H1 (cell line): ENCODE measurements around the gene ATP6V1G3. TPM values are rescaled to one million over a fixed set of nuclear protein-coding genes. Genes with fewer than 3 reads are reported as not detected.

Source experiments
- CTBP2 ChIP-seq: IDR thresholded peaks from 2 replicates; pipeline ENCODE4 v1.7.0; 2011; ENCODE audit warnings: borderline replicate concordance, mild to moderate bottlenecking, moderate library complexity, mixed read lengths, low read length; ENCODE audit not compliant: insufficient read depth, insufficient read length
- polyA plus RNA-seq, 7 experiments: library from polyadenylated mRNA; depleted of rRNA in 3 of 7; stranded (reverse) in 5 of 7; unstranded in 2 of 7; fragments of >200 nt in 5 of 7; fragments of 200-250 nt in 2 of 7; gene quantifications; 1 replicate in 5 of 7; 2 replicates in 1 of 7; 4 replicates in 1 of 7; pipeline versions ENCODE4 v1.2.1 to v1.2.3, GENCODE V29; 2011 to 2013; ENCODE audit warnings: missing spikeins in 2 of 7, mixed read lengths in 2 of 7
- total RNA-seq: library from RNA; stranded (reverse); fragmentation: NEBNext Ultra II Directional; extraction: Animal tissue kit (Norgen Biotek cat#: 25700); gene quantifications from 2 replicates; pipeline ENCODE4 v1.2.1, GENCODE V29; 2021

Gene ATP6V1G3
- total and polyA plus RNA-seq, 2 of the 8 experiments (the other 6 are each of a cell fraction or from before 2014, with no cell fraction given) = not detected

DNA sequence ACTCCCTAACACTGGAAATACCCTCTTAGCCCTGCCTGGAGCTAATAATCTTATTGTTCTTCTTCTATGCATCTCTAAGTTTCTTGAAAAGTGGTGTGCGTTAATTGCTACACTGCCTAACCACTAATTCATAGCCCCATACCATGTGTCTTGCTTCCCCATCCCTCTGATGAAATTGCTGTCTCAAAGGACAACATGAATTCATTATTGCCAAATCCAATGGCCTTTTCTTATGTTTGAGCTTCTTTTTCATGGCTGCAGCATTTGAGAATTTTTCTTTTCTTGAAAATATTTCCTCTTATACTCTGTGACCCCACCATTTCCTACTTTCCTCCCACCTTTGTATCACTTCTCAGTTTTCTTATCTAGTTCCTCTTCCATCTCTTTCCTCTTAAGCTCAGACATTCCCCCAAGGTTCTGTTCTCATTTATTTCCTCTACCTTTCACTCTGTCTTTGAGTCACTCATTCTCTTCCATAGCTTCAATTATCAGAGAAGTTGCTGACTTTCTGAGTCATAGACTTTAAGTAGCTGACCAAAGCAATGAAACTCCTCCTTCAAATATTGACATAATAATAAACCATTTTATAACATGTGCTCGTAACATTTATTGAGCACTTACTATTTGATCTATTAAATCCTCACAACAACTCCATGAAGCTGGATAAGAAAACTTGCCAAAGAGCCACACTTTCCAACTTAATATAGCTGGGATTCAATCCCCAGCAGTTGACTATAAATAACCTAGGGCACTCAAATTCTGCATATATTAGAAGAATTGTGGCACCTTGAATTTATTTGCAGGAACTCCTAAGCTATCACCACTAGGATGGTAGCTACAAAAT lies 35.5 kb upstream of the ATP6V1G3 start (continued):
- no peak for TF ChIP-seq CTBP2
